Gastroesophageal sphincter (tissue), 4 donors: ENCODE measurements around the gene PTGDS. TPM values are rescaled to one million over a fixed set of nuclear protein-coding genes. Genes with fewer than 3 reads are reported as not detected.
A peak's percentile ranks its signal among the peaks of the same experiment; 100 is the strongest.

Source experiments
- ATAC-seq: fragments of 150-250 bp; one replicate; pipeline ENCODE4 v1.9.1; 2016; ENCODE audit warnings: mild to moderate bottlenecking, moderate library complexity
- H3K27ac ChIP-seq, 4 donors: fragments of 200-600 bp; sonication (generic) in 3 of 4; 1 replicate in 3 of 4; 2 replicates in 1 of 4; pipeline ENCODE4 v1.5.1; 2016 to 2019
- H3K27me3 ChIP-seq: fragments of 200-600 bp; sonication (generic); one replicate; pipeline ENCODE4 v1.5.1; 2019
- H3K36me3 ChIP-seq, 2 donors: fragments of 200-600 bp; sonication (generic); one replicate each; pipeline ENCODE4 v1.5.1; 2019; ENCODE audit warnings: control low read depth in 1 of 2
- H3K4me1 ChIP-seq, 3 donors: fragments of 200-600 bp; sonication (generic); 1 replicate in 2 of 3; 2 replicates in 1 of 3; pipeline ENCODE4 v1.5.1; 2016 to 2019; ENCODE audit warnings: control low read depth in 2 of 3
- H3K4me3 ChIP-seq, 2 donors: fragments of 200-600 bp; sonication (generic); one replicate each; pipeline ENCODE4 v1.5.1; 2019; ENCODE audit warnings: mild to moderate bottlenecking in 1 of 2, moderate library complexity in 1 of 2
- H3K9me3 ChIP-seq, 3 donors: fragments of 200-600 bp; sonication (generic); one replicate each; pipeline ENCODE4 v1.5.1; 2017 to 2019; ENCODE audit warnings: control low read depth in 2 of 3
- CTCF ChIP-seq, 4 experiments: fragments of 200-600 bp in 2 of 4; fragments of 450-650 bp in 2 of 4; sonication (generic) in 1 of 4; IDR thresholded peaks; one replicate each; pipeline ENCODE4 v1.5.1; 2017 to 2019; ENCODE audit warnings: antibody characterized with exemption in 4 of 4, mild to moderate bottlenecking in 2 of 4, moderate library complexity in 2 of 4
- EP300 ChIP-seq: sonication (generic); formaldehyde crosslinking; IDR thresholded peaks from one replicate; pipeline ENCODE4 v1.6.1; 2017; ENCODE audit warnings: antibody characterized with exemption, mild to moderate bottlenecking
- POLR2A ChIP-seq, 2 donors: fragments of 450-650 bp; IDR thresholded peaks; one replicate each; pipeline ENCODE4 v1.6.1; 2017; ENCODE audit warnings: antibody characterized with exemption in 2 of 2, mild to moderate bottlenecking in 2 of 2, moderate library complexity in 1 of 2
- POLR2AphosphoS5 ChIP-seq: sonication (generic); formaldehyde crosslinking; IDR thresholded peaks from one replicate; pipeline ENCODE4 v1.6.1; 2017; ENCODE audit warnings: antibody characterized with exemption
- WGBS, 2 donors: methylation state at CpG; one replicate each; pipeline ENCODE4 v1.1.5; 2018; ENCODE audit warnings: low coverage in 1 of 2; 5-methylcytosine and 5-hydroxymethylcytosine counted together
- total RNA-seq, 4 donors: library from RNA; depleted of rRNA; stranded (reverse); fragments of >200 nt; gene quantifications; one replicate each; pipeline ENCODE4 v1.1.0, GENCODE V29; 2016

PTGDS gene
- total RNA-seq, 4 donors from 2014 or later = 7.4 to 132 (median 29.7) TPM

- no peak for ATAC-seq
- TF ChIP-seq POLR2AphosphoS5 (no peak), CTCF (IDR thresholded peaks at IDR 0.05) (no peak), EP300 (no peak), POLR2A (IDR thresholded peaks at IDR 0.05) (no peak)
- WGBS, 2 donors = 39% methylated on average over 3 of the region's 13 CpGs; no CpG with 5 or more reads in 1 of the 2 donors
- Histone ChIP-seq H3K27ac (no peak overlapping the region), H3K9me3 (no peaks in the 10 kb centered on the region), H3K4me3 (no peak overlapping the region), H3K4me1 (peaks cover 0 to 27% (median 1%) of the 10 kb centered on the region in 3 donors), H3K27me3 (peaks cover 38% of the 10 kb centered on the region), H3K36me3 (no peaks in the 10 kb centered on the region)
Observed at GRCh38 chr9:136972743-136973142, 4.6 kb upstream of the PTGDS start.

- Histone ChIP-seq H3K27me3 (peaks cover 34% of the 10 kb centered on the region), H3K4me1 (peaks cover 0 to 37% (median 7%) of the 10 kb centered on the region in 3 donors), H3K9me3 (no peaks in the 10 kb centered on the region), H3K4me3 (no peak overlapping the region), H3K27ac (no peak overlapping the region), H3K36me3 (no peaks in the 10 kb centered on the region)
- TF ChIP-seq EP300 = no peak
- no peak for TF ChIP-seq POLR2AphosphoS5
- no peak for TF ChIP-seq CTCF (IDR thresholded peaks at IDR 0.05)
- TF ChIP-seq POLR2A (IDR thresholded peaks at IDR 0.05) = no peak
- whole genome bisulfite sequencing, 2 donors = no CpG with 5 or more reads among the region's 29 CpGs
- ATAC-seq = no peak
Observed at GRCh38 chr9:136973618-136974617, 3.4 kb upstream of the PTGDS start.

- 62% methylated on average over 5 of the region's 15 CpGs; no CpG with 5 or more reads in 1 of the 2 donors for WGBS, 2 donors
- Histone ChIP-seq H3K27me3 (peaks cover 29% of the 10 kb centered on the region), H3K4me1 (peaks cover 0 to 40% (median 7%) of the 10 kb centered on the region in 3 donors), H3K9me3 (no peaks in the 10 kb centered on the region), H3K27ac (peak overlapping the region in 3 of 4 donors; percentile 11 to 45 (median 20)), H3K36me3 (no peaks in the 10 kb centered on the region), H3K4me3 (no peak overlapping the region)
- no peak for ATAC-seq
- no peak for TF ChIP-seq POLR2A (IDR thresholded peaks at IDR 0.05)
- no peak for TF ChIP-seq EP300
- TF ChIP-seq POLR2AphosphoS5 = no peak
- no peak for TF ChIP-seq CTCF (IDR thresholded peaks at IDR 0.05)
Observed at GRCh38 chr9:136974817-136975535, 2.3 kb upstream of the PTGDS start.

- ATAC-seq = no peak
Observed at GRCh38 chr9:136975644-136976043, 1.7 kb upstream of the PTGDS start.

More at GRCh38 chr9:136975644-136976043, 1.7 kb upstream of the PTGDS start:
- peaks cover 0 to 40% (median 7%) of the 10 kb centered on the region in 3 donors for H3K4me1 ChIP-seq
- no peak overlapping the region for H3K4me3 ChIP-seq
- WGBS, 2 donors = no CpG with 5 or more reads among the region's 14 CpGs
- H3K27ac ChIP-seq = peak overlapping the region in 3 of 4 donors; percentile 11 to 45 (median 20)
- H3K9me3 ChIP-seq = no peaks in the 10 kb centered on the region
- TF ChIP-seq EP300 (no peak), POLR2A (IDR thresholded peaks at IDR 0.05) (no peak), CTCF (IDR thresholded peaks at IDR 0.05) (no peak), POLR2AphosphoS5 (no peak)
- H3K27me3 ChIP-seq = peaks cover 22% of the 10 kb centered on the region
- H3K36me3 ChIP-seq = no peaks in the 10 kb centered on the region
